ENCODE data around the gene NRCAM. TPM values are rescaled to one million over a fixed set of nuclear protein-coding genes. Genes with fewer than 3 reads are reported as not detected.
"Not testable (repeated sequence)": the region's sequence is repeated elsewhere in the genome, so short reads cannot be mapped to it uniquely, and the experiment has no call there.

Gene NRCAM
- total RNA-seq, 1 donor from 2014 or later, result 143 TPM

DNA sequence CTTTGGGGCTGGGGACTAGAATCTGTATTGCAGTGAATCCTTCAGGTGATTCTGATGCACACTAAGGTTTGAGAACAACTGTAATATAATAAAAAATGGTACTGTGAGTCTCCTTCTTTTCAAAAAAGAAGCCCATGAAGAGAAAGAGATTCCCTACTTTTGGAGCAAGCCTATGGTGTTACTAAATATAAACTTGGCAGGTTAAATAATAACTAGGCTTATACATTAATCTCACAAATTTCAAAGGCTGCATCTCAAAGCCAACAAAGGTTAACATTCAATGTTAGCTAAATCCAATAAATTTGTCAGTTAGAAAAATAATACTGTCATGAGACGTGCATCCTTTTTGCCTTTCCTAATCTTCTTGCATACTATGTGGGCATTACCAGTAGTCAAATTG lies 166.4 kb downstream of the NRCAM start:
- FAIRE-seq (no peak), DNase-seq (ENCODE audit: low spot score in 2 of 2) (no peak)

DNA sequence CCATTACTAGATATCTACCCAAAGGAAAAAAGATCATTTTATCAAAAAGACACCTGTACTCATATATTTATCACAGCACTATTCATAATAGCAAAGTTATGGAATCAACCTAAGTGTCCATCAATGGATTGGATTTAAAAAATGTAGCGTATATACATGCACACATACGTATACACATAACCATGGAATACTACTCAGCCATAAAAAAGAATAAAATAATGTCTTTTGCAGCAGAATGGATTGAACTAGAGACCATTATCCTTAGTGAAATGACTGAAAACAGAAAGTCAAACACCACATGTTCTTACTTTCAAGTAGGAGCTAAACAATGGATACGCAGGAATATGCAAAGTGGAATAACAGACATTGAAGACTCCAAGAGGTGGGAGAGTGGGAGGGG lies 168.4 kb downstream of the NRCAM start:
- FAIRE-seq (no peak), DNase-seq (ENCODE audit: low spot score in 2 of 2) (no peak)

DNA sequence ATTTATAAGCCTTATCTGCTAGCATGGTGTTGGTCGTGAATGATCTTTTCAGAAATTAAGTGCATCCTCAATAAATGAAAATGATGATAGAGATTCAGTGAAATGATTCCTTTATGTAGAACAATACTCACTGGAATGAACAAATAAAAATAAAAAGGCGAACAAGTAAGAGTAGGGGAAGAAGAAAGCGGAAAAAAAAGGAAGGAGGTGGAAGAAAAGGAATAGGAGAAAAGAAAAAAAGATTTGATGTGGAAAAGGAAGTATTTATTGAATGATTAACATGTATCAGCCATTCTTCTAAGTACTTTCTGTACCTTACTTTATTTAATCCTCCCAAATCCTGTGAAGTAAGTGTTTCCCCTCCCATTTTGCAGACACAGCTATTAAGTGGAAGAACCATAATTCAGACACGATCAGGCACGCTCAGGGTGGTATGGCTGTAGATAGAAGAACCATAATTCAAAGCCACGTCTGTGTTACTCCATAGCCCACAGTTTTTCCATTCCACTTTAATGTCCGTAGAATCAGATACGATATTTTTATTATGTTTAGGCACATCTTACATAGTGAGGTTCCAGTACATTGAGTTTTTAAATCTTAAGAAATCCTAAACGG lies 169.8 kb downstream of the NRCAM start:
- FAIRE-seq (no peak), DNase-seq (ENCODE audit: low spot score in 2 of 2) (no peak)

DNA sequence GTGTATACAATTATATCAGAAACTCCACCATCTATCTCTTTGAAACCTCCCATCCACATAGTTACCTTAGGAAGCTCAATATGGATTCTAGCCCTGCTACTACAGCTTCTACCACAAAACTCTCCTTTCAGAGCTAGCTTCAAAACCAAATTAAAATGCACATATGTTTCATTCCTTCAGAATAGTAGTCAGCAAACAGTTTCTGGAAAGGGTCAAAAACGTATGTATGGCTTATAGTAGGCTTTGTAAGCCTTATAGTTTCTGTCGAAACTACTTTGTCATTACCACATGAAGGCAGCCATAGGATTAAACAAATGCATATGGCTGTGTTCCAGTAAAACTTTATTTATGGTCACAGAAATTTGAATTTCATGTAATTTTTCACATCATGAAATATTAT lies 170.5 kb downstream of the NRCAM start:
- no peak for FAIRE-seq

DNA sequence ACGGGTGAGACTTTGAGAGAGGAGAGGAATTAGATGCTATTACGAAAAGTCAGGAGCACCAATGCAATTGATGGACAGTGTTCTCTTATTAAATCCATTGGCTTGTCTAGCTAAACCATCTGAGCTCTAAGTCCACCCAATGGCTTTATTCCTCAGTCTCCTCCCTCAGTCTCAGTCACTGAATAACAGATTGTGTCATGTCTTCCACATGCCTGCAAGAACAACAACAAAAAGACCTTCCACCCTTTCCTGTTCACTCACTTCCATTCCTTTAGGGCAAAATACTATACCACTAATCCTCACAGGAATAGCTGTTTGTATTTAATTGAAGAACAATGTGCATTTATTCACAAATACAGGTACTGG lies 171.2 kb downstream of the NRCAM start:
- no peak for DNase-seq (ENCODE audit: low spot score in 2 of 2)
- no peak for FAIRE-seq

More for the DNA sequence above, 170.5 kb downstream of the NRCAM start:
- no peak for DNase-seq (ENCODE audit: low spot score in 2 of 2)

DNA sequence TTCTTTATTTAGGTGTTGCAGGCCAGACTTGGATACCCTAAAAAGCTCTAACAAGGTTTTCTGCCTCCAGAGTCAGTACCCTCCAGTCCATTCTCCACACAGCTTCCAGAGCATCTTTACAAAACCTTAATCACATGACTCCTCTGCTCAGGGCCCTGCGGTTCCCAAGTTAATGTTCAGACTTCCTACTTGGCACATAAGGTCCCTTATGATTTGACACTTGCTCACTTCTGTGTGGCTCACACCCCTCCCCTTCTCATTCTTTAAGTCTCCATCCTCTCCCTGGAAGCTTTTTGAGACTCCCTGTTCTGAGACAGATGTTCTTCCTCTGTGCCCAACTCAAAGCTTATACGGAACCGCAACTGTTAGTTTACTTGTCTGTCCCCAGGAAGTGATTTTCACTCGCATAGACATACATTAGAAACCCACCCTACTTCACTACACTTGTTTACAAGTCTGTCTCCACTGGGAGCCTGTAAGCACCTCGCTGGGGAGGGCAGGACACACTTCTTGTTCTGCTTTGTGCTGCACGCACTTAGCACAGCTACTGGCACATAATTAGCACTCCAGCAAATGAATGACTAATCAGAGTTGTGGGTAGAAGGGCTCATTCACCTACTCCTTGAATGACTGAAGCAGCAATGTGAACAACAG lies 171.8 kb downstream of the NRCAM start:
- FAIRE-seq (no peak), DNase-seq (ENCODE audit: low spot score in 2 of 2) (no peak)

DNA sequence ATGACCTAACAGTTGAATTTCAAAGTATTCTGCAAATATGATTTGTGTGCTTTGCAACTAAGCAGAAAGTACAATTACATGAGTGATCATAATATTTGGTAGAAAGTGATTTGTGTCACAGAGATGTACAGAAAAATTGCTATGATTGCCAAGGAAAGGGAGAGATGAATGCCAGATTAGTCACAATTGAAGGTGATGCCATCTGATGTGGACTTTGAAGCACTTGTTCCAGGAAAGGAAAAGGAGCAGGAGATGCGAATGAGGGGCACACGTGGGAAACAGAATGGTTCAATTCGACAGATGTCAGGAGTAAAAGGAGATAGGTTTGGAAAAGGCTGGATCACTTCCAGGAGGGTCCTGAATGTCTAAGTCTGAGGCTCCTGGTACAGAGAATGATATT lies 173.0 kb downstream of the NRCAM start:
- DNase-seq (ENCODE audit: low spot score in 2 of 2) (no peak), FAIRE-seq (no peak)

DNA sequence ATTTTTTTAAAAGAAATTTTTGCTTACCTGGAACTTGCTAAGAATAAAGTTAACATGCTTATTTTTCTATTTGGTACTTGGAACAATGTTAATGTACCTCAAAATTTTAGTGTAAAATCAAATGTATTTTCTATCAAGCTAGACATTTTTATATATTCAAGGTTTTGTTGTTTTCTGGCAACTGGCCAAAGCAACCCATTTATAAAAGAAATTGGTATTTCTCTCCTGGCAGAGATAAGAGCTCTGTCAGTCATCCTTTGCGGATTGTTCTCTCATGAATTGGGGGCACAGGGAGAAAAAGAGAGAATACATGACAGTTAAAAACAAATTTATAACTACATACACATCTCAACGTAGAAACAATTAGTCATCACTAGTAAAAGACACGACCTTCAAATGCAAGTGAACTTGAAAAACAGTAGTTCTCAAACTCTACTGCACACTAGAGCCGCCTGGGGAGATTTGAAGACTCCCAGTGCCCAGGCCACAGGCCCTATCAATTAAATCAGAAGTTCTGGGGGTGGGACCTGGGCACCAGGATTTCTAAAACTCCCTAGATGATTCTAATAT lies 173.7 kb downstream of the NRCAM start:
- no peak for FAIRE-seq
- DNase-seq (ENCODE audit: low spot score in 2 of 2), result no peak

DNA sequence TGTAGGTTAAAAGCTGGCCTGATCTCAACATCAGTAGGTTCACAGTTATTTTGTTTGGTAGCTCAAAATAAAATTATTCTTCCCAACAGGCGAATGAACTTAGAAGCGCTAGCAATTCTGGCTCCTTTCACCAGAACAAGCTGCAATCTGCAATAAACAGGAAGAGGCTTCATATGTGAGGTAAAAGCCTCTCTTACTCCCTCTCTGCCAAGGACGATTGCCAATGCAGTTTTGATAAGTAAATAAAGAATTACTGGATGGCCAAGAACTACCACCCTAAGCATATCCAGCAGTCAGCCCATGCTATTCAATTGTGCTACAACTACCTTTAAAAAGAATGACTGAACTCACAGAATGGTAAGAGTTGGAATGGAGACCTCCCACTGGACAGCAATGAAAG lies 176.1 kb downstream of the NRCAM start:
- DNase-seq (ENCODE audit: low spot score in 2 of 2) (no peak), FAIRE-seq (no peak)

DNA sequence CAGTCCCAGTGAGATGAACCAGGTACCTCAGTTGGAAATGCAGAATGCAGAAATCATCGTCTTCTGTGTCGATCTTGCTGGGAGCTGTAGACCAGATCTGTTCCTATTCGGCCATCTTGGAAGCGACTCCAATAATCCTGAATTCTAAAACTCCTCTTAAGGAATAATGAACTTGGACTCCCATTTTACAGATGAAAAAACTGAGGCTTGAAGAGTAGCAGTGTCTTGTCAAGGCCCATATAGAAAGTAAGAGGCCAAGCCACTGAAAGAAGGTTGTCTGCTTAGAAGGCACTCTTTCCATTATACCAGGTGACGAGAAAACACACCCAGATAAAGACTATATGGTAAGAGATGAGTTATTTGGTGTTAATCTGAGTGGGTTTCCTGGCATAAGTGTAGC lies 177.5 kb downstream of the NRCAM start:
- no peak for FAIRE-seq
- DNase-seq (ENCODE audit: low spot score in 2 of 2), result no peak

DNA sequence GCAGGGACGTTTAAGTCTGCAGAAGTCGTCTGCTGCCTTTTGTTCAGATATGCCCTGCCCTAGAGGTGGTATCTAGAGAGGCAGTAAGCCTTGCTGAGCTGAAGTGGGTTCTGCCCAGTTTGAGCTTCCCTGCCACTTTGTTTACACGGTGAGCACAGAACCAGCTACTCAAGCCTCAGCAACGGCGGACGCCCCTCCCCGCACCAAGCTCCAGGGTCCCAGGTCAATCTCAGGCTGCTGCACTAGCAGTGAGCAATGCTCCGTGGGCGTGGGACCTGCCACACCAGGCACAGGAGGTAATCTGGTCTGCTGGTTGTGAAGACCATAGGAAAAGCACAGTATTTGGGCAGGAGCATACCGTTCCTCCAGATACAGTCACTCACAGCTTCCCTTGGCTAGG lies 178.0 kb downstream of the NRCAM start:
- FAIRE-seq (no peak), DNase-seq (ENCODE audit: low spot score in 2 of 2) (no peak)

DNA sequence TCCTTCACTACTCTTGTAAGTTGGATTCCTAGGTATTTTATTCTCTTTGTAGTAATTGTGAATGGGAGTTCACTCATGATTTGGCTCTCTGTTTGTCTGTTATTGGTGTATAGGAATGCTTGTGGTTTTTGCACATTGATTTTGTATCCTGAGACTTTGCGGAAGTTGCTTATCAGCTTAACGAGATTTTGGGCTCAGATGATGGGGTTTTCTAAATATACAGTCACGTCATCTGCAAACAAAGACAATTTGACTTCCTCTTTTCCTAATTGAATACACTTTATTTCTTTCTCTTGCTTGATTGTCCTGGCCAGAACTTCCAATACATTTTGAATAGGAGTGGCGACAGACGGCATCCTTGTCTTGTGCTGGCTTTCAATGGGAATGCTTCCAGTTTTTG lies 181.8 kb downstream of the NRCAM start:
- FAIRE-seq; DNase-seq (ENCODE audit: low spot score in 2 of 2): not testable (repeated sequence)

DNA sequence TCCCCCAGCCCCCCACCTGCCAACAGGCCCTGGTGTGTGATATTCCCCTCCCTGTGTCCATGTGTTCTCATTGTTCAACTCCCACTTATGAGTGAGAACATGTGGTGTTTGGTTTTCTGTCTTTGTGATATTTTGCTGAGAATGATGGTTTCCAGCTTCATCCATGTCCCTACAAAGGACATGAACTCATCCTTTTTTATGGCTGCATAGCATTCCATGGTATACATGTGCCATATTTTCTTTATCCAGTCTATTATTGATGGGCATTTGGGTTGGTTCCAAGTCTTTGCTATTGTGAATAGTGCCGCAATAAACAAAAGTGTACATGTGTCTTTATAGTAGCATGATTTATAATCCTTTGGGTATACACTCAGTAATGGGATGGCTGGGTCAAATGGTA lies 183.3 kb downstream of the NRCAM start:
- not testable (repeated sequence) for DNase-seq (ENCODE audit: low spot score in 2 of 2); FAIRE-seq

DNA sequence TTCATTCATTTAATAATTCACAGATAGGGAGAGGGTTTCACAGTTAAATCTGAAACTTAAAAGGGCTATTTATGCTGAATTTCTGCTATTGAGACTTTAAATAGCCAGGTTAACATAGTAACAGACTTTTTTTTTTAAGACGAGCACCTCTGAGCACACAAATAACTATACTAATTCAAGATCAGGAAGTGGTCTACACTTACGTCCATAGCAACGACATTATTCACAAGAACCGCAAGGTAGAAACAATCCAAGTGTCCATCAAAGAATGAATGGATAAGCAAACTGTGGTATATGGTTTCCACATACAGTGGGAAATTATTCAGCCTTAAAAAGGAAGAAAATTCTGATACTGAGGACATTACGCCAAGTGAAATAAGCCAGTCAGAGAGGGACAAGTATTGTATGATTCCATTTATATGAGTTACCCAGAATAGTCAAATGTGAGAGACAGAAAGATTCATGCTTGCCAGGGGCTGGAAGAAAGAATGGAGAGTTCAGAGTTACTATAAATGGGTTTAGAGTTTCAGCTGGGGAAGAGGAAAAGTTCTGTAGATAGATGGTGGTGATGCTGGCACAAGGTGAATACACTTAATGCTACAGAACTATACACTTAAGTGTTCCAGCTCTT lies 185.7 kb downstream of the NRCAM start:
- FAIRE-seq, result no peak
- DNase-seq (ENCODE audit: low spot score in 2 of 2), result no peak

DNA sequence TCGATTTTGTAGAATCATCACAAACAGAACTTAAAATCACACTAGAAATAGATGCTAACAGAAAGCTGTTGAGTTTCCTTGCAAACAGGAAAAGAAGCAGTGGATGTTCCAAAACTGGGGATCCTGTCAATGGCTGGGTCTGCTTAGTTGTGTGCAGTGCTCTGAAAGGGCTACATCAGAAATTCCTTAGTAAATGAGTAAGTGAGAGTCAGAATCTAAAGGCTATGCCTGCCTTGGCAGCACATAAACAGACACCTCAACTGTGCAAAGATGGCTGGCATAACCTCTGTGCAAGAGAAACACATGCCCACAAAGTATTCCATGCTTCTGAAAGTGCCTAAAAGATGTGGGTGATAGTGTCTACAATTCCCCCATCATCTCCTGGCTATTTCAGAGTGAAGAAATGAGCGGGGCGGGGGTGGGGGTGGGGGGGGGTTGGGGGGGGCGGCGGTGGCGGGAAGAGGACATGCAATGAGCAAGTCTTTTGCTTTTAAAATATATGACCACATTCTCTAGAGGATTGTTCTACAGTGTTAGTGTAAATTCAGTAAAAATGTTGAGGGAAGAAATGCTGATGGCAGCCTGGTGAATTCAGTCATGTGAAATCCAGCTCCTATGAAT lies 187.9 kb downstream of the NRCAM start:
- FAIRE-seq, result no peak

DNA sequence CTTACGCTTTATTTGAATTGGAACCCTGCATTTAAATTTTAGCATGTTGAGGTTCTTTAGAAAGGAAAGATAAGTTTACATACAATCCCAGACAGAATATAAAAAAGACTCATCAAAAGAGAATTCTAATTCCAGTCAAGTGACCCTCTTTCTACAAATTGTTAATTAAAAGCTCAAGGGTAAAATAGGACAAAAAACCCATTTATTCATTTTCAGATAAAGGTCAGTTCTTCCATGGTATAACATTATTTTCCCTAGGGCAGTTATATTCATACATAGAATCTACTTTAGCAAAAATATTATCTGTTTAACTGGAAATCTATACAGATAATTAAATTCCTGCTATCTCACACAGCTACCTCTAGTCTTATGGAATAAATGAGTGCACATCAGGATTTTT lies 188.6 kb downstream of the NRCAM start:
- no peak for DNase-seq (ENCODE audit: low spot score in 2 of 2)
- no peak for FAIRE-seq

More for the DNA sequence above, 187.9 kb downstream of the NRCAM start:
- DNase-seq (ENCODE audit: low spot score in 2 of 2), result no peak

DNA sequence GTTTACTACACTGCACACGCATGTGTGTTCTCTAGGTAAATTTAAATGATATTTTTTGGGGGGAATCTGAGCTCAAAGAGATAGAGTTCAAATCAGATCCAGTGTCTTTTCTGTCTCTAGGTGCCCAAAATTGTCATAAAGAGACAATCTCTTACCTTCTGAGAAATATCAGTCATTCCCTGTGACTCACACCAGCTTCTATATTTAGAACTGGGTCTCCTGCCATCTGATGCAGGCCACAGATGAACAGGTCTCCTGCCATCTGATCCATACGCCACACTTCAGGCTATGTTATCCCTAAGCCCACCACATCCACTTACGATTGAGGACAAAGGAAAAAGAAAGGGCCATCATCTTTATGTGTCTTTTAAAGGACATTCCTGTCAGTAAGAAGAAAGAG lies 189.7 kb downstream of the NRCAM start:
- FAIRE-seq (no peak), DNase-seq (ENCODE audit: low spot score in 2 of 2) (no peak)

DNA sequence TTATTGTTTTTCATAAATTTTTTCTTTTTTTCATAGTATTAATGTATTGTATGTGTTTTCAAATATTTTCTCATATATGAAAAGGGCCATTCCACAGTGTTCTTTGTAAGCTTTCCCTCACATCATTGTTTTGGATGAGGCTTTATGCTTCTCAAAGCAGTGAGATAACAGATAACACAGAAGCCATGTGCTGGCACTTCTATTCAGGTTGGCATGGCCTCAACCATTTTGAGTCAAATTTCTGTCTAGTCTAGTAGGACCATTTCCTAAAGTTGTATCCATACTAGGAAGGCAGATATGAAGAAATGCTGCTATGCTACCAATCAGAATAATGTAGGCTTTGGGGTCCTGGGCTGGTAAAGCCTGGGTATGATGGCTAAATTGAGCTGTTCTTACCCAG lies 190.2 kb downstream of the NRCAM start:
- no peak for FAIRE-seq

DNA sequence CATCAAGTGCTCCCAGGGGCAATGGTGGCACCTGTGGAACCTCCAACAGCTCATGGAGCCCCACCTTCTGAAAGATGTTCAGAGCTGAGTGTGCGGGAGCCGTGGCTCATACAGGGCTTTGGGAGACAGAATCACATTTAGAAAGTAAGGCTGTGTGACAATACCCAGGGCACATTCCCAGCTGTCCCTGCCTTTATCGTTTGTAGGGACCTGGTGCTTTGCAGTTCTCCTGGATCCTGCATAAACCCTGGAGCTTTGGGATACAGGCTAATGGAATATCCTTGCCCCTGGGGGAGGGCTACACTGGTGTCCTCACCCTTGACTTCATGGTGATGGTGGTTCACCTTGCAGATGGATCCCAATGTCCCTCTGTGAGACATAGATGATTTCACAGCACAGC lies 191.2 kb downstream of the NRCAM start:
- DNase-seq (ENCODE audit: low spot score in 2 of 2) (no peak), FAIRE-seq (no peak)

More for the DNA sequence above, 190.2 kb downstream of the NRCAM start:
- no peak for DNase-seq (ENCODE audit: low spot score in 2 of 2)

DNA sequence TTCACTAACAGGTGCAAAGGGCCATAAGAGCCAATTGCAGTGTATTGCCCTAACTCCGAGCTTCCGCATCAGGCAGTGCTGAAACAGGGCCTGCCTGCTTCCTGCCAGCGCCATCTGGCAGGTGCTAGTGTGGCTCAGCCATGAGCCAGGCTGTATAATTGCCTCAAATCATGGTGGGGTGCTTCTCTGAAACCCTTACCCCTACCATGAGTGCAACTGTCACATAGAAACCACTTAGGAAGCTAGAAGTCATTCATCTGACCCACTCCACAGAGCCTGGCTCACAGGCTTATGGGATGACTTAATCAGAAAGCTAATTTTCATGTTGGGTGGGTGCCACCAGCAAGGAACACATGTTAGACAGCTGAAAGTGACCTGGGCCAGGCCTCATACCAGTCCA lies 192.8 kb downstream of the NRCAM start:
- FAIRE-seq, result no peak
- DNase-seq (ENCODE audit: low spot score in 2 of 2), result no peak

DNA sequence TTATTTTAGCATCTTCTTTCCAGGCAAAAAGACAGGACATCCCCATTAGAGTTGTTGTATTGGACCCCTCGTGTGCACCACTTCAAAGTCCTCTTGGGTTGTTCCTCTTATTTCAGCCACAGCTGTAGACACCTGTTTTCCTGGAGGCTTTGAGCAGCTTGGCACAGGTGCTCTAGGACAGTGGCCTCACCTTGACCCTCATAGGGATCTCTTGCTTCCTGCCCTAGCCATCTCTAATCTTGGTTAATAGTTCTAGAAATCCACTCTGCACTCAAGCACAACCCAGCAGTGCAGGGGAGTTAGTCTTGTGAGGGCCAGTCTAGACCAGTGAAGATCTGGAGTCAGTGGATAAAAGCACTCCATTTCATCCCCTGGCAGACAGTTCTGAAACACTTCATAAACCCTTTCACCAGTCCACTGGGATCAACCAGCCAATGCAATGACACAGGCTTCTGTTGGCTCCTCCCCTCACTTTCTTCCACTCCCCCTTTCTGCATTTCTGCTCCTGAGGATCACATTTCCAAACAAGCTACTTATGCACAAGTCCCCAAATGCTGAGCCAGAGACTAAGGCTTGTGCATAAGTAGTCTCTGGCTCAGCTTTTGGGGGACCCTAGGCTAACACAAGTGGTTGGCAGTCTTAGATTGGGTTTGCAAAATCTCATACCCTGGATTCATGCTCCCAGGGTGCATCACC lies 194.5 kb downstream of the NRCAM start:
- FAIRE-seq (no peak), DNase-seq (ENCODE audit: low spot score in 2 of 2) (no peak)
